SH-SY5Y (cell line): Measurements from ENCODE around the gene PLCL2.

Experiments
- GATA2 ChIP-seq: IDR thresholded peaks from 2 replicates; pipeline ENCODE4 v1.6.1; 2011; ENCODE audit warnings: mild to moderate bottlenecking, low read depth, low read length
- GATA3 ChIP-seq: IDR thresholded peaks from 2 replicates; pipeline ENCODE4 v1.6.1; 2011; ENCODE audit warnings: low read depth, mild to moderate bottlenecking, low read length, moderate library complexity

PLCL2 gene

DNA sequence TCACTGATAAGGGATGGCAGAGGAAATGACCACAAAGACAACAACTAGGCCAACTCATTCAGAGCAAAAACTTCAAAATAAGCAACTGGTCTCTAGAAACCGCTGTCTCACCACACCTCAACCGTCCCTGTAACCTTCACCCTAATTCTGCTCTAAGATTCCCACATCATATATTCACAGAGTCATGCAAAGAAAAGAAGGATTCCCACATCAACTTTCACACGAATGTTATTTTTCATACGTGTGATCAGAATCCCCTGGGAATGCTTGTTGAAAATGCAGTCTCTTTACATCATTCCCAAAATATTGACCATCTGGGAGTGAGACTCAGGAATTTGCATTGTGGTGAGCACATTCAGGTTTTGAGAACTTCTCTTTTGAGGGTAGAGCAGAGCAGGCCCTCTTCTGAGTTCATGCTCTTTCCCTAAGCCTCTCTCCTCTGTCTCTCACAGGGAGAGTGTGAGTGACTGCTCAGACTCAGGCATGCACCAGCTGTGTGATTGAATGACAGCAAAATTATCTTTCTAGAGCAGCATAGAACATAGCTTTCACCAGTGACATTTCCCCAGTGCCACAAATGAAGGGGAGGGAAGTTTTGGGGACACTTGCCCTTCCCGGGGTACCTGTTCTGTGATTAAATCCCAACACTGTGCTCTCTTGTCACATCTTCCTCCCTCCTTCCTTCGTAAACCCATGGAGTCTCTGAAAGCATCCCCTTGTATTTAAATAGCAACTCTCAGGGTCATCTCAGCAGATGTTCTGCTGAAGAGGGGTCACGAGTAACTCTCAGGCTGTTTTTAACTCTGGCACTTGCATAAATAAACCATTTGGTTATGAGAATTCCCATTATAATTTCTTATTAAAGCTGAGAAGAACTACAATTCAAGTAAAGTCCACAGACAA is 170.9 kb downstream of the PLCL2 start:
- TF ChIP-seq GATA2 = no peak
- no peak for TF ChIP-seq GATA3

GRCh38 chr3:17057321-17057720 is 172.6 kb downstream of the PLCL2 start:
- TF ChIP-seq GATA2 = no peak
- no peak for TF ChIP-seq GATA3

- no peak for TF ChIP-seq GATA2
- no peak for TF ChIP-seq GATA3
Observed at GRCh38 chr3:17059989-17060550, 175.3 kb downstream of the PLCL2 start.

DNA sequence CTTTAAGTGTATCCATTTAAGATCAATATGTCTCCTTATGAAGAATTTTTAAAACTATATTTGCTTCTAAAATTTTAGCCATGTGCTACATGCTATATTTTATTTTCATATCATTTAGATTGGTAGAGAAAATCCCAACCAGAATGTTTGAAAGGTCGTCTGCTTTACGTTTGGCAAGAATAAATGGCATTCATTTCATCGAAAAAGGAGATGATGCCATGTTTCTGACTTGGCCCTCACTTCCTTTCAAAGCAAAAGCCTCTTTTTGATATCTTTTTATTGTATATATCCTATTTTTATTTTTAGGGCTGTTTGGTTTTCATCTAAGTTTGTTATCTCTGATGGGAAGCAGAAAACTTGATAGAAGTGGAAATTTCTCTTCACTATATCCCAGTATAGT is 176.2 kb downstream of the PLCL2 start:
- TF ChIP-seq GATA2 (no peak), GATA3 (no peak)

DNA sequence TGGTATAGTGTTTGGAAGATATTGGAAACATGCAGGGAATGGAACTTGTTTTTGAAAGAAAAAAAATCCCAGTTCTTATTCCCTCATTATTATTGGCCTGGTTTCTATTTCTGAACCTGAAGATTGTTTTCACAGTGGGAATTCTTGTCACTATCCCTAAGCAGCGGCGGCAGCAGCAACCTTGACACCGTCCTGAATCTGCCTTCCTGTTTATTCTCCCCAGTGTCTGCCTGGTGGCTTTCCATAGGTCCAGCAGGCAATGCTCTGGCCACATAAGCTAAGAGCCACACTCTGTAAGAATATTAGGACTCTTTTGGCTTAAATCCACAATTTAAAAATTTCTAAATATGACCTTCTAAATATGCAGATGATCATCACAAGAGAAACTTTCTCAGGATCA is 178.0 kb downstream of the PLCL2 start:
- TF ChIP-seq GATA2 (no peak), GATA3 (no peak)

- no peak for TF ChIP-seq GATA3
- no peak for TF ChIP-seq GATA2
Observed at GRCh38 chr3:17063596-17063995, 178.8 kb downstream of the PLCL2 start.

DNA sequence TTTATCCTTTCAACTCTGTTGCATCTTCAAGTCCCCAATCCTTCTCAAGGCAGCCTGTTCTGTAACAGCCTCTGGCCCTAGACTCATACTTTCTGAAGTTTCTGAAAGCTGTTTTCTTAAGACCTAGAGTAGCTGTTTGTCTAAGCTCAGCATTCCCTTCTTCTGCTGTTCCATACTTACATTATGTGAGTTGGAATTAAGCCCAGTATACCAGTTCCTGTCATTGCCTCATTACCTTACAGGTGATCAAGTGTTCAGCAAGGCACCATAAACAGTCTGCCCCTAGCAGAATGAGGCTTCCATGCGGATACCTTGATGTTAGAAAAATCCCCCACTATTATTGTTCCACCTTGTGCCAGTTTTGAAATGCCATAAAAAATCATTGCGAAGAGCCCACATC is 180.6 kb downstream of the PLCL2 start:
- TF ChIP-seq GATA3 (no peak), GATA2 (no peak)

DNA sequence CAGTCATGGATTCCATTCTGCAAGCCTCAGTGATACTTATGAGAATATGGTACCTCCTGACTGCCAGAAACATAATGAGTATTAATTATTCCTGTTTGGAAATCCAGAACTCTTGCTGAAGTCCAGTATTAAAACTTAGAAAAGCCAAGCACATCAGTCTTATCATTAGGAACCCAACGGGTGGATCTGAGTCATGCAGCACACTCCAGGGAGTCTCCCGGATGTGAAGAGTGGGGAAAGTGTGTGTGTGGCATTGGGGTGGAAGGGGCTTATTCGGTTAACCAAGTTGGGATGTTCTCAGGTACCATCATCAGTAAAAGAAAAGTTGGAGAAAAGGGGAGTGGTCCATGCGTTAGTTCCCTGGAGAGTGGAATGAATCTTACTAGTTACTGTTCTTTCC is 181.1 kb downstream of the PLCL2 start:
- no peak for TF ChIP-seq GATA3
- no peak for TF ChIP-seq GATA2

DNA sequence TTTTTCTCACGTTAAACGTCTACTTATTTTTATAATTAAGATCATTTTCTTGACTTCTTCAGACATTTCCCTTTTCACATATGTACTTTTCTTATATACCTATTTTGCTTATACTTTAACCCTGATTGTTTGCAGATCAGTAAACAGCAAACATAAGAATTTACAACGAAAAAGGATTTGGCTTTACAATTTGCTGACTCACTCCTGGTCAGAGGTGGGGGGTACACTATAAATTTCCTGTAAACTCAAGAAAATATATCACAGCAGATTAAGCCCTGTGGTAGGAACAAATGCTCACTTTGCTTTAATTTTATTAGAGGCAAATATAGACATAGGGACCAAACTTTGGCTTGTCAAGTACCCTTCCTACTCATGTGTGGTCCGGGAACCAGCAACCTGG is 185.0 kb downstream of the PLCL2 start:
- TF ChIP-seq GATA3 = no peak
- no peak for TF ChIP-seq GATA2

GRCh38 chr3:17070161-17070959 is 185.6 kb downstream of the PLCL2 start:
- TF ChIP-seq GATA3 (no peak), GATA2 (no peak)

DNA sequence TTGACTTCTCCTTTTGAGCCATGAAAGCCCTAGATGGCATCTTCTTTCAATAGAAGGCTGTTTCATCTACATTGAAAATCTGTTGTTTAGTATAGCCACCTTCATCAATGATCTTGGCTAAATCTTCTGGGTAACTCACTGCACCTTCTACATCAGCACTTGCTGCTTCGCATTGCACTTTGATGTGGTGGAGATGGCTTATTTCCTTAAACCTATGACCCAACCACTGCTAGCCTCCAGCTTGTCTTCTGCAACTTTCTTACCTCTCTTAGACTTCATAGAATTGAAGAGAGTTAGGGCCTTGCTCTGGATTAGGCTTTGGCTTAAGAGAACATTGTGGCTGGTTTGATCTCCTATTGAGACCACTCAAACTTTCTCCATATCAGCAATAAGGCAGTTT is 189.8 kb downstream of the PLCL2 start:
- TF ChIP-seq GATA2 (no peak), GATA3 (no peak)

DNA sequence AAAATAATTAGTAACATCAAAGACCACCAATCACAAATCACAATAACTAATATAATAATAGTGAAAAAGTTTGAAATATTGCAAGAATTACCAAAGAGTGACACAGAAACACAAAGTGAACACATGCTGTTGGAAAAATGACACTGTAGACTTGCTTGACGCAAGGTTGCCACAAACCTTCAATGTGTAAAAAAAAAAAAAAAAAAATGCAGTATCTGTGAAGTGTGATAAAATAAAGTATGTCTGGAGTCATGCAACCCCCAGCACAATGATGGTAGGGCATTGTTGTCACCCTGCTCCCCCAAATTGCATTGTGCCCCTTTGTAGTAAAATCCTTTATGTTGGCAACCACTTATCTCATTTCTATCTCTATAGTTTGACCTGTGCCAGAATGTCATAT is 190.6 kb downstream of the PLCL2 start:
- TF ChIP-seq GATA2 = no peak
- TF ChIP-seq GATA3 = no peak

DNA sequence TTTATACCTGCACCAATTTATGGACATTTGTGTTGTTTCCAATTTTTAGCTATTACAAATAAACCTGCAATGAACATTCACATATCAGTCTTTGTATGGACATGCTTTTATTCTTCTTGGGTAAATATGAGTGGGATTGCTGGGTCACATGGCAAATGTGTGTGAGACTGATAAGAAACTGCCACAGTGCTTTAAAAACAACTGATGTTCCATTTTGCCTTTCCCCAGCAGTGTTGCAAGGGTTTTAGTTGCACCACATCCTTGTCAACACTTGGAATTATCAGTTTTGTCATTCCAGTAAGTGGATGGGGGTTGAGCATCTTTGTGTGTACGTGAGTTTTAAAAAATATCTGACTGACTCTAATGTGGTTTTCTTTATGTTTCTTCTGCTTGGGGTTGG is 191.2 kb downstream of the PLCL2 start:
- TF ChIP-seq GATA3 = no peak
- TF ChIP-seq GATA2 = no peak

GRCh38 chr3:17076940-17077605 is 192.3 kb downstream of the PLCL2 start:
- TF ChIP-seq GATA2 (no peak), GATA3 (no peak)
